Naive thymus-derived CD4-positive, alpha-beta T cell (primary cell): ENCODE measurements around the gene CDH4. TPM values are rescaled to one million over a fixed set of nuclear protein-coding genes. Genes with fewer than 3 reads are reported as not detected.

Experiments
- ATAC-seq: fragments of 150-1000 bp; cut with Tn5 transposase; 2 replicates; pipeline ENCODE4 v1.10.0; 2021; ENCODE audit warnings: mild to moderate bottlenecking, moderate library complexity
- CTCF ChIA-PET: fragments of 350-600 bp; sonication (Branson Sonifier 250); formaldehyde crosslinking; loops from one replicate; lab custom pipeline; 2021; ENCODE audit warnings: antibody characterized with exemption; lab: Charles Lee
- POLR2A ChIA-PET: fragments of 350-600 bp; sonication (Branson Sonifier 250); formaldehyde crosslinking; loops from one replicate; lab custom pipeline; 2021; ENCODE audit warnings: antibody characterized with exemption, inconsistent platforms; lab: Charles Lee
- DNase-seq, 9 donors: peaks; one replicate each; pipeline versions ENCODE4 v3.0.0 to v3.0.0-alpha.2; 2020 to 2022; ENCODE audit warnings: mixed read lengths in 1 of 9
- H3K27ac ChIP-seq: one replicate; pipeline ENCODE4 v1.7.0; 2013; ENCODE audit warnings: mild to moderate bottlenecking, low read depth, low read length, moderate library complexity
- H3K27me3 ChIP-seq, 2 donors: one replicate each; pipeline ENCODE4 v1.7.0; 2013; ENCODE audit warnings: low read length in 2 of 2, mild to moderate bottlenecking in 2 of 2, moderate library complexity in 2 of 2; ENCODE audit not compliant: control insufficient read depth in 2 of 2, insufficient read depth in 2 of 2
- H3K36me3 ChIP-seq, 3 experiments: 1 replicate in 2 of 3; 2 replicates in 1 of 3; pipeline ENCODE4 v1.7.0; 2013; ENCODE audit warnings: low read length in 3 of 3, mild to moderate bottlenecking in 3 of 3, moderate library complexity in 1 of 3; ENCODE audit not compliant: insufficient read depth in 3 of 3, control insufficient read depth in 2 of 3
- H3K4me1 ChIP-seq, 2 donors: one replicate each; pipeline ENCODE4 v1.7.0; 2013; ENCODE audit warnings: low read length in 2 of 2, mild to moderate bottlenecking in 2 of 2, moderate library complexity in 1 of 2; ENCODE audit not compliant: control insufficient read depth in 2 of 2, insufficient read depth in 2 of 2
- H3K4me3 ChIP-seq: 2 replicates; pipeline ENCODE4 v1.7.0; 2013; ENCODE audit warnings: mild to moderate bottlenecking, low read length
- H3K9me3 ChIP-seq, 3 experiments: 1 replicate in 2 of 3; 2 replicates in 1 of 3; pipeline ENCODE4 v1.7.0; 2013; ENCODE audit warnings: low read length in 3 of 3; ENCODE audit not compliant: control insufficient read depth in 2 of 3
- H3K27ac Mint-ChIP-seq, 9 donors: one replicate each; pipeline ENCODE4 v1.8.0; 2020 to 2022; ENCODE audit warnings: mixed read lengths in 9 of 9, mild to moderate bottlenecking in 8 of 9, moderate library complexity in 5 of 9, inconsistent platforms in 2 of 9
- H3K27me3 Mint-ChIP-seq, 5 donors: one replicate each; pipeline ENCODE4 v1.8.0; 2021 to 2022; ENCODE audit warnings: mixed read lengths in 5 of 5, mild to moderate bottlenecking in 1 of 5
- H3K36me3 Mint-ChIP-seq, 5 donors: one replicate each; pipeline ENCODE4 v1.8.0; 2020 to 2022; ENCODE audit warnings: mixed read lengths in 5 of 5, mild to moderate bottlenecking in 3 of 5, inconsistent platforms in 1 of 5
- H3K4me1 Mint-ChIP-seq, 7 donors: one replicate each; pipeline ENCODE4 v1.8.0; 2020 to 2022; ENCODE audit warnings: mixed read lengths in 7 of 7, mild to moderate bottlenecking in 3 of 7, inconsistent platforms in 1 of 7
- H3K4me3 Mint-ChIP-seq, 10 donors: one replicate each; pipeline ENCODE4 v1.8.0; 2020 to 2022; ENCODE audit warnings: mild to moderate bottlenecking in 10 of 10, mixed read lengths in 10 of 10, moderate library complexity in 6 of 10, inconsistent platforms in 2 of 10
- H3K9me3 Mint-ChIP-seq, 11 donors: one replicate each; pipeline ENCODE4 v1.8.0; 2020 to 2022; ENCODE audit warnings: mixed read lengths in 11 of 11, mild to moderate bottlenecking in 4 of 11, inconsistent platforms in 1 of 11, moderate library complexity in 1 of 11
- intact Hi-C, 2 donors: fragments of 100-400 bp; cut with micrococcal nuclease; formaldehyde crosslinking; loops; one replicate each; pipeline ENCODE4 v1.15.1; 2023
- polyA plus RNA-seq, 2 donors: library from polyadenylated mRNA; unstranded; fragments of 300-500 nt; fragmentation: Illumina TruSeq; gene quantifications; one replicate each; pipeline ENCODE4 v1.2.3, GENCODE V29; 2021
- total RNA-seq, 6 experiments: library from RNA in 5 of 6; stranded (reverse) in 5 of 6; gene quantifications; 1 replicate in 5 of 6; 2 replicates in 1 of 6; pipeline ENCODE4 v1.2.3 and lab custom pipeline; 2021 to 2026

Gene CDH4
- total and polyA plus RNA-seq, 7 experiments from 2014 or later, result 0.05 to 0.43 (median 0.14) TPM; not detected in 1

GRCh38 chr20:61360296-61360695, 108.2 kb downstream of the CDH4 start:
- Histone ChIP-seq H3K4me1 (no peaks in the 10 kb centered on the region), H3K27me3 (no peaks in the 10 kb centered on the region), H3K36me3 (no peaks in the 10 kb centered on the region), H3K4me3 (no peak overlapping the region), H3K27ac (no peak overlapping the region), H3K9me3 (no peaks in the 10 kb centered on the region)
- POLR2A ChIA-PET, result no interaction called here
- ATAC-seq (no peak), DNase-seq (no peak)
- Mint-ChIP-seq H3K9me3 (peaks cover 0 to 14% (median 3%) of the 10 kb centered on the region in 11 donors), H3K4me1 (no peaks in the 10 kb centered on the region), H3K27me3 (peaks cover 0 to 38% (median 0%) of the 10 kb centered on the region in 5 donors), H3K36me3 (no peaks in the 10 kb centered on the region), H3K4me3 (no peak overlapping the region), H3K27ac (no peak overlapping the region)
- intact Hi-C loops, result no loop called here
- CTCF ChIA-PET, result no interaction called here

- no peak for ATAC-seq
- no peak overlapping the region for H3K27ac ChIP-seq
- Mint-ChIP-seq H3K9me3 (peaks cover 0 to 14% (median 3%) of the 10 kb centered on the region in 11 donors), H3K27ac (no peak overlapping the region), H3K4me3 (no peak overlapping the region), H3K4me1 (no peaks in the 10 kb centered on the region), H3K27me3 (peaks cover 0 to 33% (median 0%) of the 10 kb centered on the region in 5 donors), H3K36me3 (no peaks in the 10 kb centered on the region)
- H3K4me1 ChIP-seq, result no peaks in the 10 kb centered on the region
- no peaks in the 10 kb centered on the region for H3K9me3 ChIP-seq
- DNase-seq, result no peak
- intact Hi-C loops, result no loop called here
- ChIA-PET POLR2A (no interaction called here), CTCF (no interaction called here)
- no peaks in the 10 kb centered on the region for H3K27me3 ChIP-seq
- no peak overlapping the region for H3K4me3 ChIP-seq
- no peaks in the 10 kb centered on the region for H3K36me3 ChIP-seq
Measured at GRCh38 chr20:61360940-61361339, 108.9 kb downstream of the CDH4 start.

- no peaks in the 10 kb centered on the region for H3K36me3 ChIP-seq
- no peak for DNase-seq
- H3K9me3 ChIP-seq, result no peaks in the 10 kb centered on the region
- no peak overlapping the region for H3K27ac ChIP-seq
- no peak for ATAC-seq
- no peaks in the 10 kb centered on the region for H3K4me1 Mint-ChIP-seq
- ChIA-PET CTCF (no interaction called here), POLR2A (no interaction called here)
- H3K9me3 Mint-ChIP-seq, result peaks cover 0 to 14% (median 3%) of the 10 kb centered on the region in 11 donors
- H3K4me3 Mint-ChIP-seq, result no peak overlapping the region
- H3K4me1 ChIP-seq, result no peaks in the 10 kb centered on the region
- H3K27me3 ChIP-seq, result no peaks in the 10 kb centered on the region
- H3K4me3 ChIP-seq, result no peak overlapping the region
- intact Hi-C loops, result no loop called here
- H3K27me3 Mint-ChIP-seq, result peaks cover 0 to 38% (median 0%) of the 10 kb centered on the region in 5 donors
- H3K27ac Mint-ChIP-seq, result no peak overlapping the region
- no peaks in the 10 kb centered on the region for H3K36me3 Mint-ChIP-seq
Measured at GRCh38 chr20:61361501-61361900, 109.4 kb downstream of the CDH4 start.

- ATAC-seq, result no peak
- peaks cover 0 to 12% (median 1%) of the 10 kb centered on the region in 11 donors for H3K9me3 Mint-ChIP-seq
Measured at GRCh38 chr20:61364147-61364546, 112.1 kb downstream of the CDH4 start.

GRCh38 chr20:61366914-61367313, 114.9 kb downstream of the CDH4 start:
- ChIA-PET CTCF (no interaction called here), POLR2A (no interaction called here)
- Mint-ChIP-seq H3K4me1 (no peaks in the 10 kb centered on the region), H3K36me3 (no peaks in the 10 kb centered on the region), H3K27me3 (peaks cover 0 to 16% (median 0%) of the 10 kb centered on the region in 5 donors), H3K27ac (no peak overlapping the region), H3K4me3 (no peak overlapping the region), H3K9me3 (peaks cover 0 to 10% (median 1%) of the 10 kb centered on the region in 11 donors)
- no peak for DNase-seq
- Histone ChIP-seq H3K36me3 (no peaks in the 10 kb centered on the region), H3K27me3 (no peaks in the 10 kb centered on the region), H3K27ac (no peak overlapping the region), H3K4me1 (no peaks in the 10 kb centered on the region), H3K4me3 (no peak overlapping the region), H3K9me3 (no peaks in the 10 kb centered on the region)
- intact Hi-C loops, result no loop called here
- no peak for ATAC-seq

More at GRCh38 chr20:61364147-61364546, 112.1 kb downstream of the CDH4 start:
- Histone ChIP-seq H3K27me3 (no peaks in the 10 kb centered on the region), H3K4me3 (no peak overlapping the region), H3K9me3 (no peaks in the 10 kb centered on the region), H3K4me1 (no peaks in the 10 kb centered on the region), H3K36me3 (no peaks in the 10 kb centered on the region), H3K27ac (no peak overlapping the region)
- no peaks in the 10 kb centered on the region for H3K36me3 Mint-ChIP-seq
- H3K27me3 Mint-ChIP-seq, result peaks cover 0 to 33% (median 0%) of the 10 kb centered on the region in 5 donors
- DNase-seq, result no peak
- no peak overlapping the region for H3K27ac Mint-ChIP-seq
- no peak overlapping the region for H3K4me3 Mint-ChIP-seq
- CTCF ChIA-PET, result no interaction called here
- POLR2A ChIA-PET, result no interaction called here
- intact Hi-C loops, result no loop called here
- H3K4me1 Mint-ChIP-seq, result no peaks in the 10 kb centered on the region

- Mint-ChIP-seq H3K27ac (no peak overlapping the region), H3K36me3 (no peaks in the 10 kb centered on the region), H3K27me3 (peaks cover 0 to 14% (median 0%) of the 10 kb centered on the region in 5 donors), H3K9me3 (peaks cover 0 to 8% (median 2%) of the 10 kb centered on the region in 11 donors), H3K4me1 (no peaks in the 10 kb centered on the region), H3K4me3 (no peak overlapping the region)
- ChIA-PET CTCF (no interaction called here), POLR2A (no interaction called here)
- no peak for ATAC-seq
- H3K9me3 ChIP-seq, result no peaks in the 10 kb centered on the region
- no peak for DNase-seq
- H3K27me3 ChIP-seq, result no peaks in the 10 kb centered on the region
- no peak overlapping the region for H3K27ac ChIP-seq
- no peak overlapping the region for H3K4me3 ChIP-seq
- H3K4me1 ChIP-seq, result no peaks in the 10 kb centered on the region
- intact Hi-C loops, result no loop called here
- no peaks in the 10 kb centered on the region for H3K36me3 ChIP-seq
Measured at GRCh38 chr20:61369731-61370520, 117.9 kb downstream of the CDH4 start.

GRCh38 chr20:61370841-61371303, 118.8 kb downstream of the CDH4 start:
- H3K27me3 Mint-ChIP-seq, result peaks cover 0 to 13% (median 0%) of the 10 kb centered on the region in 5 donors
- H3K9me3 Mint-ChIP-seq, result peaks cover 0 to 8% (median 1%) of the 10 kb centered on the region in 11 donors
- DNase-seq, result no peak
- Histone ChIP-seq H3K27me3 (no peaks in the 10 kb centered on the region), H3K9me3 (no peaks in the 10 kb centered on the region), H3K4me1 (no peaks in the 10 kb centered on the region), H3K27ac (no peak overlapping the region), H3K36me3 (no peaks in the 10 kb centered on the region), H3K4me3 (no peak overlapping the region)
- no peak overlapping the region for H3K27ac Mint-ChIP-seq
- H3K36me3 Mint-ChIP-seq, result no peaks in the 10 kb centered on the region
- intact Hi-C loops, result no loop called here
- ATAC-seq, result no peak
- CTCF ChIA-PET, result no interaction called here
- POLR2A ChIA-PET, result no interaction called here
- no peaks in the 10 kb centered on the region for H3K4me1 Mint-ChIP-seq
- no peak overlapping the region for H3K4me3 Mint-ChIP-seq
